ENCODE measurements around the gene C16orf86.

DNA sequence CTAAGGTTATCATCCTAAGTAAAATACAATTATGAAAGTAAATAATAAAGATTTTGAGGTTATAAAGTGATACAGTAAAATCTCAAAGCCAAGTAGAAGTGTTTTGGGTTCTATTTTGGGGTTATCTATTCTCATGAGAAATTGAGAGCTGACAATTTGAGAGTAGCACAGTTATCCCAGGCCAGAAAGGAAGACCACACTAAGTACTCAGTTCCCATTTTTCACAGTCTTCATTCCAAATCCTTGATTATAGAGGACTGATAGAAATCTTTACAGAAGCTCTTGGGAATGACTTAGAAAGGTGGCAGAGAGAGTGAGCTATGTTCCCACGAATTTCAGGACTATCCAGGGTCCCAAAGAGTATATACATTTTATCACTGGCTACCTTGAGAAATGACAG, 47.9 kb downstream of the C16orf86 start:
- TF ChIP-seq GATA3 (IDR thresholded peaks at IDR 0.05; ENCODE audit: low read depth, low read length) = no peak
- no peak for TF ChIP-seq GATA2 (IDR thresholded peaks at IDR 0.05; ENCODE audit: low read depth, low read length)

Data from SH-SY5Y (cell line).